Measurements from ENCODE around the gene SLC9B1.
A peak's percentile ranks its signal among the peaks of the same experiment; 100 is the strongest.
"Not testable (repeated sequence)": the region's sequence is repeated elsewhere in the genome, so short reads cannot be mapped to it uniquely, and the experiment has no call there.

The SLC9B1 gene

GRCh38 chr4:102877477-102878106, 141.9 kb downstream of the SLC9B1 start:
- not testable (repeated sequence) for DNase-seq

GRCh38 chr4:102871772-102872171, 147.7 kb downstream of the SLC9B1 start:
- no peak for DNase-seq

GRCh38 chr4:102869569-102870197, 149.8 kb downstream of the SLC9B1 start:
- peak; percentile 69 for DNase-seq

- peak; percentile 89 for DNase-seq
Measured at GRCh38 chr4:102868781-102869568, 150.5 kb downstream of the SLC9B1 start, which contains the start of gene CISD2. CISD2 (plus strand) TSS chr4:102868992; CDS start chr4:102869085, 93 bp downstream.

- peak; percentile 5 for DNase-seq
Measured at GRCh38 chr4:102868153-102868780, 151.2 kb downstream of the SLC9B1 start.

- DNase-seq, result no peak
Measured at GRCh38 chr4:102867278-102868152, 152.0 kb downstream of the SLC9B1 start.

GRCh38 chr4:102865327-102865726, 154.2 kb downstream of the SLC9B1 start:
- not testable (repeated sequence) for DNase-seq

GRCh38 chr4:102862747-102863146, 156.8 kb downstream of the SLC9B1 start:
- DNase-seq, result no peak

- DNase-seq, result no peak
Measured at GRCh38 chr4:102862016-102862415, 157.5 kb downstream of the SLC9B1 start.

- no peak for DNase-seq
Measured at GRCh38 chr4:102860611-102861324, 158.7 kb downstream of the SLC9B1 start.

GRCh38 chr4:102858828-102859464, 160.6 kb downstream of the SLC9B1 start:
- DNase-seq, result no peak

Data from stimulated activated naive CD4-positive, alpha-beta T cell treated with Interleukin-2 at 50 U/mL for 16 hours (primary cell).